ENCODE measurements around the gene CKLF.

GRCh38 chr16:66511602-66512271 is 40.6 kb upstream of the CKLF start:
- TF ChIP-seq CTCF (IDR thresholded peaks at IDR 0.05) (no peak), POLR2AphosphoS5 (IDR thresholded peaks at IDR 0.05) (peak; percentile 51), POLR2A (IDR thresholded peaks at IDR 0.05) (no peak)
